GM12873 (cell line): Measurements from ENCODE around the gene NDUFB7.

Experiments
- CTCF ChIP-seq: IDR thresholded peaks from 2 replicates; pipeline ENCODE4 v1.5.1; 2012; ENCODE audit warnings: low read depth, mild to moderate bottlenecking, moderate library complexity, low read length, control low read depth; ENCODE audit not compliant: insufficient read depth; ENCODE audit errors: missing control alignments

The NDUFB7 gene

GRCh38 chr19:14528419-14529253 lies 43.2 kb downstream of the NDUFB7 start:
- no peak for TF ChIP-seq CTCF

- TF ChIP-seq CTCF = no peak
These were observed 45.4 kb downstream of the NDUFB7 start for GRCh38 chr19:14526423-14526822.

- TF ChIP-seq CTCF = no peak
These were observed 46.1 kb downstream of the NDUFB7 start for GRCh38 chr19:14525729-14526128.

- TF ChIP-seq CTCF = no peak
These were observed 51.3 kb downstream of the NDUFB7 start for GRCh38 chr19:14520543-14520942.

GRCh38 chr19:14519860-14520407 lies 51.9 kb downstream of the NDUFB7 start:
- no peak for TF ChIP-seq CTCF

GRCh38 chr19:14519245-14519859 lies 52.5 kb downstream of the NDUFB7 start:
- no peak for TF ChIP-seq CTCF

- no peak for TF ChIP-seq CTCF
These were observed 53.9 kb downstream of the NDUFB7 start, which contains the start of gene DNAJB1 for GRCh38 chr19:14517840-14518505. TSS of gene DNAJB1 (minus strand) at chr19:14518397. CDS start at chr19:14518349, 48 bp downstream.
